ENCODE results near the gene XPR1. TPM values are rescaled to one million over a fixed set of nuclear protein-coding genes. Genes with fewer than 3 reads are reported as not detected.
A peak's percentile ranks its signal among the peaks of the same experiment; 100 is the strongest.
"Not testable (repeated sequence)": the region's sequence is repeated elsewhere in the genome, so short reads cannot be mapped to it uniquely, and the experiment has no call there.

Gene XPR1
- total RNA-seq, 4 donors from 2014 or later: 17.2 to 28.3 (median 26.6) TPM

DNA sequence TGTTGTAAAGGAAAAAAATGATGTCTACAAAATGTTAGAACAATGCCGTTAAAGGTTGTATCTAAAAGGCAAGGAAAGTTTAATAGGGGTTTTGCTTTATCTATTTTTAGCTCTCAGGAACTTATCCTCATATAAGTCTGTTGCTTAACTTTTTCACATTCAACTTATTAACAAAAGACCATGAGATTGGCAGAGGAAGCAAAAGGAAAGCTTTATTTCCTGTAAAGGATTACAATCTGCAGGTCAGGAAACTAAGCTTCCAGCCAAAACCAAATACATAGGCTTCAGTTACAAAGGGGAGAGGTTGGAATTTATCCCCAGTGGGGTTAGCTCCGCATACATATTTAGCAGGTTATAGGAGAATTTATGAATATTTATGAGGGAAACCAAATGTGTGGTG is 222.2 kb downstream of the XPR1 start:
- Histone ChIP-seq H3K27ac (no peak overlapping the region), H3K27me3 (no peaks in the 10 kb centered on the region), H3K4me1 (peaks cover 0 to 8% (median 0%) of the 10 kb centered on the region in 3 donors), H3K4me3 (no peak overlapping the region), H3K9me3 (no peaks in the 10 kb centered on the region), H3K36me3 (peaks cover 0 to 6% of the 10 kb centered on the region in 2 donors)
- TF ChIP-seq EP300 (IDR thresholded peaks at IDR 0.05) (no peak), POLR2AphosphoS5 (IDR thresholded peaks at IDR 0.05) (no peak), POLR2A (IDR thresholded peaks at IDR 0.05) (no peak)
- TF ChIP-seq, protein P1, sequence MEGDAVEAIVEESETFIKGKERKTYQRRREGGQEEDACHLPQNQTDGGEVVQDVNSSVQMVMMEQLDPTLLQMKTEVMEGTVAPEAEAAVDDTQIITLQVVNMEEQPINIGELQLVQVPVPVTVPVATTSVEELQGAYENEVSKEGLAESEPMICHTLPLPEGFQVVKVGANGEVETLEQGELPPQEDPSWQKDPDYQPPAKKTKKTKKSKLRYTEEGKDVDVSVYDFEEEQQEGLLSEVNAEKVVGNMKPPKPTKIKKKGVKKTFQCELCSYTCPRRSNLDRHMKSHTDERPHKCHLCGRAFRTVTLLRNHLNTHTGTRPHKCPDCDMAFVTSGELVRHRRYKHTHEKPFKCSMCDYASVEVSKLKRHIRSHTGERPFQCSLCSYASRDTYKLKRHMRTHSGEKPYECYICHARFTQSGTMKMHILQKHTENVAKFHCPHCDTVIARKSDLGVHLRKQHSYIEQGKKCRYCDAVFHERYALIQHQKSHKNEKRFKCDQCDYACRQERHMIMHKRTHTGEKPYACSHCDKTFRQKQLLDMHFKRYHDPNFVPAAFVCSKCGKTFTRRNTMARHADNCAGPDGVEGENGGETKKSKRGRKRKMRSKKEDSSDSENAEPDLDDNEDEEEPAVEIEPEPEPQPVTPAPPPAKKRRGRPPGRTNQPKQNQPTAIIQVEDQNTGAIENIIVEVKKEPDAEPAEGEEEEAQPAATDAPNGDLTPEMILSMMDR (IDR thresholded peaks at IDR 0.05): no peak
- ATAC-seq: no peak
- WGBS, 2 donors (ENCODE audit: low coverage in 1 of 2): 38 to 54% methylated on average over 2 of the region's 2 CpGs

DNA sequence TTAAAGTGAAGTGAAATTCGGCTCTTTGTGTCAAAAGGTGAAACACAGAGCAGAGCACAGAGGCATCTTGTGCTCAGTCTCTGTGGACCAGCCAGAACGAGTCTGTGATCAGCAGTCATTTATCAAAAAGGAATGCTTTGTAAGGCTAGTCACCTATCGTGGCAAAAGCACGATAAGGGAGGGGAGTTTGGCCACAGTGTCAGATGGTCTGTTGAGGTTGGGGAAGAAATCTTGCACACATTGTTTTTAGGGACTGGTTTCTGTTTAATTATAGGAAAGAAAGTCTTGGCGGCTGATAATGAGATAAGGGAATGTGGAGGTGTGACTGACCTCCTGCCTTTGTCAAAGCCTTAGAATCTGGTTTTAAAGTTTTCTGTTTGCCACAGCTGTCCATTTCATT is 222.6 kb downstream of the XPR1 start:
- H3K27ac ChIP-seq: no peak overlapping the region
- H3K4me3 ChIP-seq: no peak overlapping the region
- H3K36me3 ChIP-seq: peaks cover 0 to 6% of the 10 kb centered on the region in 2 donors
- ATAC-seq: no peak
- 51 to 60% methylated on average over 2 to 5 of the region's 5 CpGs for WGBS, 2 donors (ENCODE audit: low coverage in 1 of 2)
- no peaks in the 10 kb centered on the region for H3K27me3 ChIP-seq
- H3K4me1 ChIP-seq: peaks cover 0 to 8% (median 0%) of the 10 kb centered on the region in 3 donors
- H3K9me3 ChIP-seq: no peaks in the 10 kb centered on the region
- TF ChIP-seq POLR2A (IDR thresholded peaks at IDR 0.05) (no peak), POLR2AphosphoS5 (IDR thresholded peaks at IDR 0.05) (no peak), EP300 (IDR thresholded peaks at IDR 0.05) (no peak)
- TF ChIP-seq, protein P1 (IDR thresholded peaks at IDR 0.05): no peak

DNA sequence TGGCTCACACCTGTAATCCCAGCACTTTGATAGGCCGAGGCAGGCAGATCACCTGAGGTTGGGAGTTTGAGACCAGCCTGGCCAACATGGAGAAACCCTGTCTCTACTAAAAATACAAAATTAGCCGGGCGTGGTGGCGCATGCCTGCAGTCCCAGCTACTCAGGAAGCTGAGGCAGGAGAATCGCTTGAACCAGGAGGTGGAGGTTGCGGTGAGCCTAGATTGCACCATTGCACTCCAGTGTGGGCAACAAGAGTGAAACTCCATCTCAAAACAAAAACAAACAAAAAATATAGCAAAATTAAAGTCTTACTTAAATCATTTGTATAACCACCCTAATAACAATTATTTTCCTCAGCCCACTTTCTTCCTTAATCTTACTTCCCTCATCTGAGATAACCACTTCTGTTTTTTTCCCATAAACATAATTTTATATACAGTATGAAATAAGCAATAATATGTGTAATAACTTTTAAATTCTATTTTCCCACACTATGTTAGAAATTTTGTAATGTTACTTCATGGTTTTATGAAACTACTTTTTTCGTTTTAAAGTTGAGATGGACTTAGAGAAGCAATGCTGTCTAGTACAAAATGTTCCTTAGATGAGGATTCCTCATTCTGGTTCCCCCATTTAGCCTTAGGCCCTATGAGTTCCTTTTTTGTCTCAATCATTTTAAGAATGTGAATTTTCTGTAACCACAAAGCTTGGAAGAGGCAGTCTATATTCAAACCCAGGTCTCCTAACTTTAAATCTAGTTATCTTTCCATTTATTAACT is 226.3 kb downstream of the XPR1 start:
- 83 to 93% methylated on average over 2 to 7 of the region's 7 CpGs for WGBS, 2 donors (ENCODE audit: low coverage in 1 of 2)
- not testable (repeated sequence) for H3K9me3 ChIP-seq, H3K27me3 ChIP-seq, ATAC-seq, H3K36me3 ChIP-seq, H3K4me3 ChIP-seq
- H3K27ac ChIP-seq: peak overlapping the region in 1 of 4 donors; percentile 26
- H3K4me1 ChIP-seq: peaks cover 0 to 20% (median 0%) of the 10 kb centered on the region in 3 donors

DNA sequence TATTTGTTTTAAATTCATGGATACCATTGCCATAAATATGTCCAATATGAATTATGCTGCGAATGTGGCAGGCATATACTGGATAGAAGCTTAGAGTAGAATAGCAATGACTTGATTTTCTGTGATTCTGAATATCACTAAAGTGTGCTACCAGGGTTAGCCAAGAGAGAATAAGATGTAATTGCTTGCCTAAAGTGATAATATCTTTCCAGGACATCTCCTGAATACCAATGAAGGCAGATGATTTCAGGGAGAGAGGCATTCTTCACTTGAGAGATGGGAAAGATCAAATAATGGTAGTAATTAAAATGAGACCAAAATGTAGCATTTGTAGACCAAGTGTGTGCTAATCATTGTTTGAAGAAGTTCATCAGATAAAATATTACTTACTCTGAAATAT is 227.5 kb downstream of the XPR1 start:
- Histone ChIP-seq H3K4me1 (peaks cover 0 to 15% (median 0%) of the 10 kb centered on the region in 3 donors), H3K27me3 (no peaks in the 10 kb centered on the region), H3K4me3 (no peak overlapping the region), H3K27ac (no peak overlapping the region), H3K36me3 (peaks cover 0 to 6% of the 10 kb centered on the region in 2 donors), H3K9me3 (no peaks in the 10 kb centered on the region)
- ATAC-seq: no peak
- TF ChIP-seq, protein P1 (IDR thresholded peaks at IDR 0.05): no peak
- TF ChIP-seq POLR2A (IDR thresholded peaks at IDR 0.05) (no peak), POLR2AphosphoS5 (IDR thresholded peaks at IDR 0.05) (no peak), EP300 (IDR thresholded peaks at IDR 0.05) (no peak)
- 83 to 90% methylated on average over 1 of the region's 1 CpG for WGBS, 2 donors (ENCODE audit: low coverage in 1 of 2)

DNA sequence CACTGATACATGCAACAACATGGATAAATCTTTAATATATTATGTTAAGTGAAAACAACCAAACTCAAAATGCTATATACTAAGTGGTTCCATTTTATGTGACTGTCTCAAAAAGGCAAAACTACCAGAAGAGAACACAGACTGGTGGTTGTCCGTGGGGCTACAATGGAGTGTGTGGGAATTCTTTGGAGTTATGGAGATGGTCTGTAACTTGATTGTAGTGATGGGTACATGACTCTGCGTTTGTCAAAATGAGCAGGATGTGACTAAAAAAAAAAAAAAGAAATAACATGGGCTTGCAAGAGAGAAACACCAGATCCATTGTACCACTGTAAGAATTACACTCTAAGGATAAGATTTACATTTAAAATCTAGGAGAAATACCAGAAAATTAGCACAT is 228.7 kb downstream of the XPR1 start:
- TF ChIP-seq, protein P1 (IDR thresholded peaks at IDR 0.05): no peak
- TF ChIP-seq POLR2A (IDR thresholded peaks at IDR 0.05) (no peak), EP300 (IDR thresholded peaks at IDR 0.05) (no peak), POLR2AphosphoS5 (IDR thresholded peaks at IDR 0.05) (no peak)
- WGBS, 2 donors (ENCODE audit: low coverage in 1 of 2): 61 to 75% methylated on average over 2 of the region's 2 CpGs

More for the DNA sequence above, 228.7 kb downstream of the XPR1 start:
- no peak for ATAC-seq
- Histone ChIP-seq H3K4me1 (peaks cover 0 to 12% (median 0%) of the 10 kb centered on the region in 3 donors), H3K27ac (no peak overlapping the region), H3K4me3 (no peak overlapping the region), H3K9me3 (no peaks in the 10 kb centered on the region), H3K27me3 (no peaks in the 10 kb centered on the region), H3K36me3 (peaks cover 0 to 16% of the 10 kb centered on the region in 2 donors)

Data from gastroesophageal sphincter (tissue), 4 donors.